ENCODE results near the gene PDE6B. TPM values are rescaled to one million over a fixed set of nuclear protein-coding genes. Genes with fewer than 3 reads are reported as not detected.

Gene PDE6B
- polyA plus RNA-seq, 1 donor (not counting 4 experiments of a cell fraction or from before 2014, with no cell fraction given): not detected

DNA sequence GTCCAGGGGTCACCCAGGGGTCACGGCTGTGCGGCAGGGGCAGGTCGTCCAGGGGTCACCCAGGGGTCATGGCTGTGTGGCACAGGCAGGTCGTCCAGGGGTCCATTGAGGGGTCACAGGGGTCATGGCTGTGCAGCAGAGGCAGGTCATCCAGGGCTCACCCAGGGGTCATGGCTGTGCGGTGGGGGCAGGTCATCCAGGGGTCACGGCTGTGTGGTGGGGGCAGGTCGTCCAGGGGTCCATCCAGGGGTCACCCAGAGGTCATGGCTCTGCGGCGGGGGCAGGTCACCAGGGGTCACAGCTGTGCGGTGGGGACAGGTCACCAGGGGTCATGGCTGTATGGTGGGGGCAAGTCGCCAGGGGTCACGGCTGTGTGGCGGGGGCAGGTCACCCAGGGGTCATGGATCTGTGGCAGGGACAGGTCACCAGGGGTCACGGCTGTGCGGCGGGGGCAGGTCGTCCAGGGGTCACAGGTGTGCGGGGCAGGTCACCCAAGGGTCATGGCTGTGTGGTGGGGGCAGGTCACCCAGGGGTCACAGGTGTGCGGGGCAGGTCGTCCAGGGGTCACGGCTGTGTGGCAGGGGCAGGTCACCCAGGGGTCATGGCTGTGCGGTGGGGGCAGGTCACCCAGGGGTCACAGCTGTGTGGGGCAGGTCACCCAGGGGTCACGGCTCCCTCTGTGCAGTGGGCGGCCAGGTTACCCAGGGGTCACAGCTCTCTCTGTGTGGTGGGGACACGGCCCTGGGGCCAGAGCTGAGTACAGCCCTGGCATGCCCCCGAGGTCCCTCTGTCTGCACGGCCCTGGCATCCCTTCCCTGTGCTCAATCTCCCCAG, 32.7 kb downstream of the PDE6B start:
- Histone ChIP-seq H3K27me3 (ENCODE audit: control insufficient read depth, extremely low read depth, insufficient read depth, low read length) (peaks cover 4% of the 10 kb centered on the region), H3K79me2 (ENCODE audit: control insufficient read depth, insufficient read depth, low read length) (no peaks in the 10 kb centered on the region), H3K27ac (ENCODE audit: control insufficient read depth, insufficient read depth, low read length) (no peak overlapping the region), H3K4me2 (ENCODE audit: control insufficient read depth, extremely low read depth, insufficient read depth, low read depth, low read length) (no peak overlapping the region), H4K20me1 (ENCODE audit: control insufficient read depth, extremely low read depth, insufficient read depth, low read length) (no peaks in the 10 kb centered on the region), H3K9me1 (ENCODE audit: control insufficient read depth, extremely low read depth, insufficient read depth, low read length) (no peaks in the 10 kb centered on the region), H3K9ac (ENCODE audit: control insufficient read depth, extremely low read depth, insufficient read depth, low read length) (no peak overlapping the region), H3K9me3 (ENCODE audit: control insufficient read depth, low read depth, low read length) (peaks cover 3% of the 10 kb centered on the region), H3K36me3 (ENCODE audit: control insufficient read depth in 2 of 2, extremely low read depth in 1 of 2, insufficient read depth in 2 of 2, low read length in 2 of 2) (no peaks in the 10 kb centered on the region), H3K4me1 (ENCODE audit: control insufficient read depth, extremely low read depth, insufficient read depth, low read length) (no peaks in the 10 kb centered on the region), H3K4me3 (ENCODE audit: control insufficient read depth in 2 of 3, extremely low read depth in 1 of 3, insufficient read depth in 2 of 3, low read depth in 1 of 3, low read length in 3 of 3) (no peak overlapping the region), H2AFZ (ENCODE audit: control insufficient read depth, low read length) (no peak overlapping the region)
- DNase-seq (ENCODE audit: low read depth, low spot score) (no peak), FAIRE-seq (no peak)
- TF ChIP-seq EZH2 (IDR thresholded peaks at IDR 0.05; ENCODE audit: low read length): no peak
- TF ChIP-seq, protein P1, sequence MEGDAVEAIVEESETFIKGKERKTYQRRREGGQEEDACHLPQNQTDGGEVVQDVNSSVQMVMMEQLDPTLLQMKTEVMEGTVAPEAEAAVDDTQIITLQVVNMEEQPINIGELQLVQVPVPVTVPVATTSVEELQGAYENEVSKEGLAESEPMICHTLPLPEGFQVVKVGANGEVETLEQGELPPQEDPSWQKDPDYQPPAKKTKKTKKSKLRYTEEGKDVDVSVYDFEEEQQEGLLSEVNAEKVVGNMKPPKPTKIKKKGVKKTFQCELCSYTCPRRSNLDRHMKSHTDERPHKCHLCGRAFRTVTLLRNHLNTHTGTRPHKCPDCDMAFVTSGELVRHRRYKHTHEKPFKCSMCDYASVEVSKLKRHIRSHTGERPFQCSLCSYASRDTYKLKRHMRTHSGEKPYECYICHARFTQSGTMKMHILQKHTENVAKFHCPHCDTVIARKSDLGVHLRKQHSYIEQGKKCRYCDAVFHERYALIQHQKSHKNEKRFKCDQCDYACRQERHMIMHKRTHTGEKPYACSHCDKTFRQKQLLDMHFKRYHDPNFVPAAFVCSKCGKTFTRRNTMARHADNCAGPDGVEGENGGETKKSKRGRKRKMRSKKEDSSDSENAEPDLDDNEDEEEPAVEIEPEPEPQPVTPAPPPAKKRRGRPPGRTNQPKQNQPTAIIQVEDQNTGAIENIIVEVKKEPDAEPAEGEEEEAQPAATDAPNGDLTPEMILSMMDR (optimal IDR thresholded peaks at IDR 0.05 in 1 of 3, IDR thresholded peaks at IDR 0.05 in 1 of 3, conservative IDR thresholded peaks at IDR 0.05 in 1 of 3; ENCODE audit: extremely low read depth in 1 of 3, insufficient read depth in 2 of 3, low read length in 3 of 3): no peak
- dilution Hi-C loops (cut with MboI; ENCODE audit: extremely low pct_ligation_motif_present, low sequenced_read_pairs): no loop called here

DNA sequence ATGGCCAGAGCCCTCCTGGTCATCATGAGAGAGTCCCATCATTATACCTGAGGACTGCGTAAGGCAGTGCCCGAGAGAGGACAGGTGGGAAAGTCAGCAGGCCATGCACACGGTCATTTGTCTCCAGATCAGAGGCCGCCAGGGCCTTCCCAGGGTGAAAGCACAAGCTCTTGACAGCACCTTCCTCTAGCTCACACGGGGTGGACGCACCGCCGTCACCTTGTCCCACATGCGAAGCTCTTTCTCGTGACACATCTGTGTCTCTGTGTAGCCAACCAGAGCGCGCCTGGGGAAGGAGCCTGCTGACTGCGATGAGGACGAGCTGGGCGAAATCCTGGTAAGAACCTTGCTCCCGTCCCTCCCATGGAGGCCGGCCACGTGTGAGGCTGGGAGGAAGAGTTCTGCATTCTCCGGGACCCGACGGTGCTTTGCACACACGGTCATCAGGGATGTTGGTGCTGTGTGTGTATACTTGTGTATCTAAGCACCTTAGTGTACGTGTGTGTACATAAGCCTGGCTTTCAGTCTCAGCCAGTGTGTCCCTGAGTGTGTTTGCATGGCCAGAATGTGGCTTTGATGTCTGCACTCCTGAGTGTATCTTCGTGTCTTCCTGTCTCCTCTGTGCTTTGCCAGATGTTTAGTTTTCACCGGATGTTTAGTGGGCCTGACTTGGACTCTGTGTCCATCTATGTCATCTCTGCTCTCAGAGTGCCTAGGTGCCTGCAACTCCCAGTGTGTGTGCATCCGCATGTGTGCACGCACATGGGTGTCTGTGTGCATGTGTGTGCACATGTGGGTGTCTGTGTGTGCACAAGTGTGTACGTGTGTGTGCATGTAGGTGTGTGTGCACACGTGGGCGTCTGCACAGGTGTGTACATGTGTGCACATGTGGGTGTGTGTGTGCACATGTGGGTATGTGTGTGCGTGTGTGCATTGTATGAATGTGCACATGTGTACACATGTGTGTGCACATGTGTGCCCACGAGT, 33.6 kb downstream of the PDE6B start:
- FAIRE-seq: no peak
- Histone ChIP-seq H3K4me3 (ENCODE audit: control insufficient read depth in 2 of 3, extremely low read depth in 1 of 3, insufficient read depth in 2 of 3, low read depth in 1 of 3, low read length in 3 of 3) (no peak overlapping the region), H3K79me2 (ENCODE audit: control insufficient read depth, insufficient read depth, low read length) (no peaks in the 10 kb centered on the region), H4K20me1 (ENCODE audit: control insufficient read depth, extremely low read depth, insufficient read depth, low read length) (no peaks in the 10 kb centered on the region), H3K9me1 (ENCODE audit: control insufficient read depth, extremely low read depth, insufficient read depth, low read length) (no peaks in the 10 kb centered on the region), H3K9ac (ENCODE audit: control insufficient read depth, extremely low read depth, insufficient read depth, low read length) (no peak overlapping the region), H3K36me3 (ENCODE audit: control insufficient read depth in 2 of 2, extremely low read depth in 1 of 2, insufficient read depth in 2 of 2, low read length in 2 of 2) (no peaks in the 10 kb centered on the region), H3K27me3 (ENCODE audit: control insufficient read depth, extremely low read depth, insufficient read depth, low read length) (peaks cover 12% of the 10 kb centered on the region), H3K4me2 (ENCODE audit: control insufficient read depth, extremely low read depth, insufficient read depth, low read depth, low read length) (no peak overlapping the region), H3K9me3 (ENCODE audit: control insufficient read depth, low read depth, low read length) (peaks cover 3% of the 10 kb centered on the region), H3K4me1 (ENCODE audit: control insufficient read depth, extremely low read depth, insufficient read depth, low read length) (no peaks in the 10 kb centered on the region), H2AFZ (ENCODE audit: control insufficient read depth, low read length) (no peak overlapping the region), H3K27ac (ENCODE audit: control insufficient read depth, insufficient read depth, low read length) (no peak overlapping the region)
- dilution Hi-C loops (cut with MboI; ENCODE audit: extremely low pct_ligation_motif_present, low sequenced_read_pairs): no loop called here
- no peak for DNase-seq (ENCODE audit: low read depth, low spot score)
- TF ChIP-seq EZH2 (IDR thresholded peaks at IDR 0.05; ENCODE audit: low read length): no peak
- TF ChIP-seq, protein P1 (optimal IDR thresholded peaks at IDR 0.05 in 1 of 3, IDR thresholded peaks at IDR 0.05 in 1 of 3, conservative IDR thresholded peaks at IDR 0.05 in 1 of 3; ENCODE audit: extremely low read depth in 1 of 3, insufficient read depth in 2 of 3, low read length in 3 of 3): no peak

All from keratinocyte (primary cell).